GM19395 (cell line): ENCODE data around the gene B3GAT2.
"Not testable (repeated sequence)": the region's sequence is repeated elsewhere in the genome, so short reads cannot be mapped to it uniquely, and the experiment has no call there.

ENCODE experiments used
- ATAC-seq: cut with Tn5 transposase; IDR thresholded peaks from one replicate; pipeline ENCODE4 v1.9.1; 2021; ENCODE audit warnings: mild to moderate bottlenecking, moderate library complexity; ENCODE audit not compliant: unreplicated experiment

Gene B3GAT2, protein sequence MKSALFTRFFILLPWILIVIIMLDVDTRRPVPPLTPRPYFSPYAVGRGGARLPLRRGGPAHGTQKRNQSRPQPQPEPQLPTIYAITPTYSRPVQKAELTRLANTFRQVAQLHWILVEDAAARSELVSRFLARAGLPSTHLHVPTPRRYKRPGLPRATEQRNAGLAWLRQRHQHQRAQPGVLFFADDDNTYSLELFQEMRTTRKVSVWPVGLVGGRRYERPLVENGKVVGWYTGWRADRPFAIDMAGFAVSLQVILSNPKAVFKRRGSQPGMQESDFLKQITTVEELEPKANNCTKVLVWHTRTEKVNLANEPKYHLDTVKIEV

DNA sequence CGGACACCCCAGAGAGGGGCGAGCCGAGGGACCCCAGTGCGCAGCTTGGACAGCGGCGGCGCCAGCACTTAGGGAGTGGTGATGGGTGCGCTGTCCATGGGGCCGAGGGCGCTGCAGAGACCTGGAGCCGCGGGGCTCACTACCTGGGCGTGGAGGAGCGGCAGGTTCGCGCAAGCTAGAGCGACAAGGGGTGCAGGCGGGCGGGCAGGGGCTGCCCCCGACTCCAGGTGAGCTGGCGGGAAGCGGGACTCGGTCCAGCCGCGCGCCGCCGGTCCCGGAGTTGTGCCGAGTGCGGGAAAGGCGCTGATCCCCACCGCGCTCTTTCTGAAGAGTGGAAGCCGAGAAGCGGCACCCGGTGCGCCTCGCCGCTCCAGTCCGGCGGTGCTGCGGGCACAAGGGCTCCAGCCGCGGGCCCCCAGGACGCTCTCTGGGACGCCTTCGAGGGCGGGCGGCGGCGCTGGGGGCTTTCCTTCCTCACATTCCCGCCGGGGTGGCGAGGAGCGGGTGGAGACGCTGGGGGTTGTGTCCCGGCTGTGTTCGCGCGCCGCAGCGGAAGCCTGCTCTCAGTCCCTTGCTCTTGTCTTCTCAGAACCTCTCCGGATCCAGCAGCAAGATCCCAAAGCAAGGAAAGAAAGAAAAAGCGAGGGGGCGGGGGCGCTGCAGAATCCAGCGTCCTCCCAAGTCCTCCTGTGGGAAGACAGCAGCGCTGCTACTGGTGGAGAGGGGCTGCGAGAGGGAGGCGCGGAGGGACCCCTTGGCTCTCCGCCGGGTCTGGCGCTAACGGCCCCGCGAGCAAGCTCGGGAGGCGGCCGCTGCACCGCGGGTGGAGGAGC, at the start of gene B3GAT2:
B3GAT2 (minus strand) TSS at position 610 of the 833 bp plus-strand sequence. CDS start 631 bp downstream, outside the sequence.
- peak; percentile 44 for ATAC-seq

DNA sequence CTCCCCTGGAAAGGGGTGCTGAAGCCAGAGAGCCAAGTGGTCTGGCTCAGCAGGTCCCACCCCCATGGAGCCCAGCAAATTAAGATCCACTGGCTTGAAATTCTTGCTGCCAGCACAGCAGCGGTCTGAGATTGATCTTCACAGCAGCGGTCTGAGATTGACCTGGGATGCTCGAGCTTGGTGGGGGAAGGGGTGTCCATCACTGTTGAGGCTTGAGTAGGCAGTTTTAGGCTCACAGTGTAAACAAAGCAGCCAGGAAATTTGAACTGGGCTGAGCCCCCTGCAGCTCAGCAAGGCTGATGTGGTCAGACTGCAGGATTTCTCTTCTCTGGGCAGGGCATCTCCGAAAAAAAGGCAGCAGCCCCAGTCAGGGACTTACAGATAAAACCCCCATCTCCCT, 41.3 kb upstream of the B3GAT2 start:
- ATAC-seq: no peak

DNA sequence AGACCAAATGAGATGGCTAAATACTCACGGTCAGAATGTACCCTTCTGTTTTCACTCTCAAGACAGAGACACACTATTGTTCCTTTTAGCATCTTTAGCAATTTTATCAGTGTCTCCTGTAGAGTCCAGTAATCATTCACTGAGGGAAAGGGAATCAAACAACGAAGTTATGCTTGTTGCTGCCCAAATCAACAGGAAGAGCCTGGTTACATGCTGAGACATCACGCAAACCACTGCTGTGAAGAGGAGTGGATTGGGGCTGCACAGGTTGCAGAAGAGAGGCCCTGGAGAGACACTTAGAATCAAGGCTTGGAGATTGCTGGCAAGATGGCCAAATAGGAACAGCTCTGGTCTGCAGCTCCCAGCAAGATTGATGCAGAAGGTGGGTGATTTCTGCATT, 40.5 kb upstream of the B3GAT2 start:
- ATAC-seq: no peak

DNA sequence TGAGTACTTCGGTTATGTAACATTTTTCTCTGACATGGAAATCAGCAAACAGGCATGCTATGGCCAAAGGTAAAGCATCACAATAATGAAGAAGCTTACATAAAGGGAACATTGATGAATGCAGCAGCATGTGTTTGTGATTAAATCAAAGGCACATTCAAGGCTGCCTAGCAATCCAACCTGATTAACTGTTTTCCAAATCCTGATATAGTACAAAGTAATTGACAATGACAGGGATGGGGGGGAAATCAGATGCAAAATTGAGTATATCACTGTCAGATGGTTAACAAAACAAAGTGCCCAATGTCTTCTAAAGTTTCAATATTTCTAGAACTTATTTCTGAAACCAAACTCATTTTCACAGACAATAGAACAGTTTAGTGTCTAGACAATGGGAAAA, 39.2 kb upstream of the B3GAT2 start:
- no peak for ATAC-seq

DNA sequence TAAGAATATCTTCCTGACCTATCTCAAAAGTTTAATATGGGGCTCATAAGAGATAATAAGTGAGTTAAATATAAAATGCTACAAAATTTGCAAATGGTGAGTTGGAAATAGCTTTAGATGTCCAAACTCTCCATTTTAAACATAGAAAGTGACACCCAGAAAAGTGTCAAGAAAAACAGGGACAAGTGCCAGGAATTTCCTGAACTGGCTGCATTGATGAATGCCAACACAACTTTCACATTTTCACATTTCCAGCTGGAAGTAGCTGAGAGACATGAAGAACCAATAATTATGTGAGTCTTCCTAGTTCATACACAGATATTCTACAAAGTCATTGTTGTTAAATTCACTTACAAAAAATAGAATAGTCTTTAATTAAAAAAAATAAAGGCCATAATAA, 38.6 kb upstream of the B3GAT2 start:
- ATAC-seq: no peak

DNA sequence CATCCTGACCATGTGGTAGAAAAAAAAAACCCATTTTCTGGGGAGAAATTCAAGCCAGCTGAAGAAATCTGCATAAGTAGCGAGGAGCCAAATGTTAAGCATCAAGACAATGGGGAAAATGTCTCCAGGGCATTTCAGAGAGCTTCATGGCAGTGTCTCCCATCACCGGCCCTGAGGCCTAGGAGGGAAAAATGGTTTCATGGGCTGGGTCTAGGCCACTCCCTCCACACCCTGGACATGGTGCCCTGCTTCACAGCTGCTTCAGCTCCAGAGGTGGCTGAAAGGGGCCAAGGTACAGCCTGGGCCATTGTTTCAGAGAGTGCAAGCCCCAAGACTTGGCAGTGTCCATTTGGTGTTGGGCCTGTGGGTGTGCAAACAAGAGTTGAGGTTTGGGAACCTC, 34.4 kb upstream of the B3GAT2 start:
- no peak for ATAC-seq

DNA sequence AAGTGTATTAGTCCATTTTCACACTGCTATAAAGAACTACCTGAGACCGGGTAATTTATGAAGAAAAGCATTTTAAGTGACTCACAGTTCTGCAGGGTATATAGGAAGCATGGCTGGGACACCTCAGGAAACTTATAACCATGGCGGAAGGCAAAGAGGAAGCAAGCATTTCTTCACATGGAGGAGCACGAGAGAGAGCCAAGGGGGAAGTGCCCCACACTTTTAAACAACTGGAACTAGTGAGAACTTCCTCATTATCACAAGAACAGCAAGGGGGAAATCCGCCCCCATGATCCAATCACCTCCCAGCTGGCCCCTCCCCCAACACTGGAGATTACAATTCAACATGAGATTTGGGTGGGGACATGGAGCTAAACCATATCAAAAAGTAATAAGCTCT, 28.3 kb upstream of the B3GAT2 start:
- ATAC-seq: no peak

DNA sequence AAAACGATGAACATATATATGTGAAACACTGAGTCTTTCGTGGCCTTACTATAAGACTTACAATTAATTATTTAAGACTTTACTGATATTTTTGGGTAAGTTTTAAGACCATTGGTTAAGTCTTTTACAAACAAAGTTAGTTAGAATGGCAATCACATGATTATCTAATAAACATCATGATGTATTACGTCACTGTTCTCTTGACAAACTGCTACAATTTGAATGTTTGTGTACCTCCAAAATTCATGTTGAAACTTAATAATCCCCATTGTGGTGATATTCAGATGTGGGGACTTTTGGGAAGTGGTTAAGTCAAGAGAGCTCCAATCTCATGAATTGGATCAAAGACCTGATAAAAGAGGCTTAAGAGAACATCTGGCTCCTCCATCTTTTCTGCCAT, 25.9 kb upstream of the B3GAT2 start:
- ATAC-seq: no peak

DNA sequence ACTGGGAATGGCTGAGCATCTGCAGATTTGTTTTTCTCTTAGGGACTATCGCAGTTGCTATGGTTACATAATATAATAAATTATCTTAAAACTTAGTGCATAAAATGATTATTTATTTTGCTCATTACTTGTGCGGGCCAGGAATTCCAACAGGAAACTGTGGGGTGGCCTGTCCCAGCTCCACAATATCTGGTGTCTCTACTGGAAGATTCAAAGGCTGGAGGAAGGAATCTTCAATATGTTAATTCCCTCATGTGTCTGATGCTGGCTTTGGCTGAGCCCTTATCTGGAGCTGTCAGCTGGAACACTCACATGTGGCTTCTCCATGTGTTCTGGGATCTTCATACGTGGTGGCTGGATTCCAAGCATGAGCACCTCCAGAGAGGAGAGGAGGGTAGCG, 23.9 kb upstream of the B3GAT2 start:
- ATAC-seq: no peak

DNA sequence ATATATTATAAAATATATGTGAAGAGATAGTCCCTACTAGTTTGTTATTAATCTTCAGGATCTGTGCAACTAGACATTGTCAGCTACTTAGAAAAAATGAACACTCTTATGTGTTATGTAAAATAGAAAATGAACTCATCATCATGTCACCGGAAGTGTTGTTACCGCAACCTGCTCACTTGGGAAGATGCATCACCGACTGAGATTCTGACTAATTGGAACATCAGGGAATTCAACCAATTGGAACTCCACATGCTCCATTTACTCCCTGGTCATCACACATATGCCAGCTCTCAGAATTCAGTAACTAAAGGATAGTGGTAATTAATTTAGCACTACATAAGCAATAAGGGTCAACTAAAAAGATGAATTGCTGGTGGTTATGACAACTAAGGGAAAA, 16.7 kb upstream of the B3GAT2 start:
- ATAC-seq: no peak

DNA sequence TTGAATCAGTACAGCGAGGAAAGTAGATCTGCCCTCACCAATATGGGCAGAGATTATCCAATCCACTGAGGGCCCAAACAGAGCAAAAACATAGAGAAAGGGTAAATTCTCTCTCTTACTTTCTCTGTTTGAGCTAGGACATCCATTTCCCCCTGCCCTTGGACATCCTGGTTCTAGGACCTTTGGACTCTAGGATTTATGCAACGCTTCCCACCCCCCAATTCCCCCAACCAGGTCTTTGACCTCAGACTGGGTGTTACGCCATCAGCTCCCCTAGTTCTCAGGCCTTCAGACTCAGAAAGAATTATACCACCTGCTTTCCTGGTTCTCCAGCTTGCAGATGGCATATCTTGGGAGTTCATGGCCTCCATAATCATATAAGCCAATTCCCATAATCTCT, 10.2 kb upstream of the B3GAT2 start:
- no peak for ATAC-seq

DNA sequence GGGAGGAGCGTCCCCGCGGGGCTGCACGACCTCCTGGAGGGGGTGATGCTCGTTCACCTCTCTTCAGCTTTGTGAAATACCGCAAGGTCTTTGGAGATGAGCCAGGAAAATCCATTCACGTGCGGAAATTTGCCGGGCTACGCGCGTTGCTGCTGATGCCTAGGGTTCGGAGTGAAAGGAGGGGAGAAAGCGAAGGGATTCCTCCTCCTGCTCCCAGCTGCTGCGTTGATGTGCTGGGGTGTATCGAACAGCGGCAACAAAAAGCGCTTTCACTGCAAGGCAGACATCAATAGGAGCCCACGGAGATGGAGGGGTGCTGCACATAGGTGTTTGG, 391 bp upstream of the B3GAT2 start:
- ATAC-seq: no peak

DNA sequence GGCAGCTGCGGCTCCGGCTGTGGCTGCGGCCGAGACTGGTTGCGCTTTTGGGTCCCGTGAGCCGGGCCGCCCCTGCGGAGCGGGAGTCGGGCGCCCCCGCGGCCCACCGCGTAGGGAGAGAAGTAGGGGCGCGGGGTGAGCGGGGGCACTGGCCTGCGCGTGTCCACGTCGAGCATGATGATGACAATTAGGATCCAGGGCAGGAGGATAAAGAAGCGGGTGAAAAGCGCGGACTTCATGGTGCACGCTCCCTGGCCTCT, 739 bp downstream of the B3GAT2 start:
- ATAC-seq: peak; percentile 30

DNA sequence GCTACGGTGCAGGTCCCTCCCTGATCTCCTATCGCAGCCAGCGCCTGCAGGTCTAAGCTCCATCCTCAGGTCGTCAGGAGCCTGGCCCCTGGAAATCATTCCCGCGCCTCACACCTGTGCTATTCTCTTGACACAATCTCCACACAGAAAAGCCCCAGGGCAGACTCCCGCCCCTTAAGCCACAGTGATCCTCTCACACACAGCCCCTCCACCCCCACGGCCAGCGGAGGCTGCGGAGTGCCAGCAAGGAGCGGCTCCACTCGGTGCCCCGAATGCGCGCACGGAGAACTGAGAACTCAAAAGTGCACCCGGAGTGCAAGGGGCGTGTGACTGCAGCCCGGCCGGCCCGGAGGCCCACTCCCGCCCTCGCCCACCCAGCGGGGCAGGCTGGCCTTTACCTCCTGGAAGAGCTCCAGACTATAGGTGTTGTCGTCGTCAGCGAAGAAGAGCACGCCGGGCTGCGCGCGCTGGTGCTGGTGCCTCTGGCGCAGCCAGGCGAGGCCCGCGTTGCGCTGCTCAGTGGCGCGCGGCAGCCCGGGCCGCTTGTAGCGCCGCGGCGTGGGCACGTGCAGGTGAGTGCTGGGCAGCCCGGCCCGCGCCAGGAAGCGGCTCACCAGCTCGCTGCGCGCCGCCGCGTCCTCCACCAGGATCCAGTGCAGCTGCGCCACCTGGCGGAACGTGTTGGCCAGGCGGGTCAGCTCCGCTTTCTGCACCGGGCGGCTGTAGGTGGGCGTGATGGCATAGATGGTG, 1.2 kb downstream of the B3GAT2 start:
- ATAC-seq: peak; percentile 92

DNA sequence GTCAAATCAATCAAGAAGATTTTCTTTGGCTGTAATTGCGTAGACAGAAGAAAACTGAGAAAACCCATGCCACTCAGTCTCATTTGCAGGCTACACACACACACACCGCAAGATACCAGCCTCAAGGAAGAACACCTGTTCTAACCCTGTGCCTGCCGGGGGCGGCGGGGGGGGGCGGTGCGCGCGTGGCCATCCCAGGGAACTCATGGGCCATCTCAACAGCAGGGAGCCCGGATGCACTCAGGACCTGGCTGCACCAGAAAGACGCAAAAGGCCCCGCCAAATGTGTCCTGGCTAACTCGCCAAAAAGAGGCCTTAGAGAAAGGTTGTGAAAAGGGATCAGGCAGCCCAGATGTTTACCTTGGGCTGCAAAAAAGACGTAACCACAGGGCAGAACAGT, 2.1 kb downstream of the B3GAT2 start:
- ATAC-seq: no peak

DNA sequence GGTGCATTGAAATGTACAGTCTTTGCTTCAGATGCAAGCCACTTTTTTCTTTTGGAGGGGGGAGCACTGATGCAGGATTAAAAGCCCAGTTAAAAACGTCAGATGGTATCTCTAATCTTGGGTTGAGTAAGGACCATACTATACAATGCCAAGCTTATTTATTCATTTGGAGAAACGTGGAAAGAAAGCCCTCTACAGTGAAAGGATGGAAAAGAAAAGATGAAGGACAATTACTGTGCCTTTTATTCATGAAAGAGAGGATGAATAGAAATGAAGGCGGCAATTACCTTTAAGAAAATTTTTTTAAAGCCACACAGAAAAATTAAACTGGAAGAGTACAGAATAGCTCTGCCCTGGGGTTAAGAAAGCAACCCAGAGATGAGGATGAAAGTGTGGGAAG, 2.7 kb downstream of the B3GAT2 start:
- ATAC-seq: no peak

DNA sequence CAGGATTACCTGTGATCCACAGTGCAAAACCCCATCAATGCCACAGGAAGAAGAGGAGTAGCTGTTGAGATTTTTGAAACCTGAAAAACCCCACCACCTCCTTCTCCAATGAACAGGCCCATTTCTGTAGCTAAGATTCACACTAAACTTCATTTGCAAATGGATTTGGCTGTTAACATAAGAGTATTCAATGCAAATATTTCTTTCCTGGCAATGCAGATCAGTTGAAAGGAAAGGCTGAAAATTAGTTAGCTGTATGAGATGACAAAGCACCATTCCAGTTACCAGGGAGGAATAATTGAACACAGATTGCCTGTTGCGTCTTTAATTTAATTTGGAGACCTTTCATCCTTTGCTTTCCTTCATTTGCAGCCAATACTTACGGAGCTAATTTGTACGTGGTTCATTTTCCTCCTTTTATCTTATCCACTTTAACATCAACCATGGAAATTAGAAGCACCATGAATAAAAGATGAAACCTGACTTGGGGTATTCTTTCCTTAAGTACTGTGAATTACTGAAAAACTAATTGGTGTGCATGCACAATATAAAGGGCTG, 4.2 kb downstream of the B3GAT2 start:
- ATAC-seq: no peak

DNA sequence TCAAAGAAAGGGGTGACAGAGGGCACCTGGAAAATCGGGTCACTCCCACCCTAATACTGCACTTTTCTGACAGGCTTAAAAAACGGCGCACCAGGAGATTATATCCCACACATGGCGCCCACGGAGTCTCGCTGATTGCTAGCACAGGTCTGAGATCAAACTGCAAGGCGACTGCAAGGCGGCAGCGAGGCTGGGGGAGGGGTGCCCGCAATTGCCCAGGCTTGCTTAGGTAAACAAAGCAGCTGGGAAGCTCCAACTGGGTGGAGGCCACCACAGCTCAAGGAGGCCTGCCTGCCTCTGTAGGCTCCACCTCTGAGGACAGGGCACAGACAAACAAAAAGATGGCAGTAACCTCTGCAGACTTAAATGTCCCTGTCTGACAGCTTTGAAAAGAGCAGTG, 12.5 kb downstream of the B3GAT2 start:
- not testable (repeated sequence) for ATAC-seq

DNA sequence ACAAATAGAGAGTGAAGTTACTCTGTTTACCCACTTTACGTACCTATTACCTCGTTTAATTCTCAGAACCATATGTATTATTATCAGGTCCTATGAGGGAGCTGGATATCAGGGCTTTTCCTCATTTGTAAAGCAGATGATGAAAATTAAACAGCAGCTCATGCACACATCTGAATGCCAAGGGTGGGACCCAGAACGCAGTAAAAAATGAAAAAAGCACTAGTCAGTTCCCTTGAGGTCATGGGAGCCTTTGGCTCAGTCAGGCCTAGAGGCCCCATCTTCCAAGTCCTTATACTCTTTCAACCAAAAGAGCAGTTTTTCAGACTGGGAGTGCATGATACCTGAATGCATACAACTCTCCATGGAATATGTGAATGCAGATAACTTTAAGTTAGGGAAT, 23.0 kb downstream of the B3GAT2 start:
- no peak for ATAC-seq

DNA sequence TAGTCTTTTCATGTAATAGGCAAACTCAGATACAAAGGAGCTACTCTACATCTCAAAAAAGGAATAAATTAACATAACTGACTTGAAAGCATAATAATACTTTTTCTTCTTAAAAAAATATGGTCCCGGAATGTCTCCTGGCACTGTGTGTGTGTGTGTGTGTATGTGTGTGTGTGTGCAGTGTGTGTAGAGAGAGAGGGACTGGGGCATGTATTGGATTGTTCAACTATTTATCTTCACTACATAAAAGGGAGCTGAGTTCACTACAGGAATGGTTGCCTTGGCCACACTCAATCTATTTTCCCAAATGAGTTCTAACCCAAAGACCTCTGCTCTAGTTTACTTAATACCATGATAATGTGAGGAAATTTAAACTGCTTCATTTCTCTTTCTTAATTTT, 51.1 kb downstream of the B3GAT2 start:
- ATAC-seq: no peak

DNA sequence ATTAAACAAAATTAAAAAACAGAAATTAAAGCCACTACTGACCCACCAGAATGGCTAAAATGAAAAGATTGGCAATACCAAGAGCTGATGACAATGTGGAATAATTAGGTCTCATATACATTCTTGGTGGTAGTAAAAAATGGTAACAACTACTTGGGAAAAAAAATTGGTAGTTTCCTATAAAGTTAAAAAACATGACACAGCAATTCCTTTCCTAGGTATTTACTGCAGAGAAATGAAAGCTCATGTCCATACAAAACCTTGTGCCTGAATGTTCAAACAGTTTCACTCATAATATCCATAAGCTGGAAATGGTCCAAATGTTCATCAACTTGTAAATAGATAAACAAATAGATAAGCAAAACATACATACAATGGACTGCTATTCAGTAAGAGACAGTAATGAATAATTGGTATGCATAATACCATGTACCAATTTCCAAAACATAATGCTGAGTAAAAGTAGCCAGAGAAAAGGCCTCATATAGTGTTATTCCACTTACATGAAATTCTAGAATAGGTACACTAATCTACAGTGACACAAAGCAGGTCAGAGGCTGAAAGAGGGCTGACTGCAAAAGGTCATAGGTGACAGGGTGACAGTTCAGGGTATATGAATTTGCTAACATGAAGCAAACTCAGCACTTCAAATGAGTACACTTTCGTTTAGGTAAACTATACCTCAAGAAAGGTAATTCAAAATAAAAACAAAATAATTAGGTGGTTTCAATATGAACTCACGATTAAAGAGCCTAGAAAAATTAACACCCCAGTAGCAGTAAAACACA, 53.0 kb downstream of the B3GAT2 start:
- ATAC-seq: no peak
